CD4-positive, alpha-beta memory T cell (primary cell): ENCODE results near the gene CHST11. TPM values are rescaled to one million over a fixed set of nuclear protein-coding genes. Genes with fewer than 3 reads are reported as not detected.

Experiments used
- CTCF ChIA-PET: fragments of 350-600 bp; sonication (Branson Sonifier 250); formaldehyde crosslinking; loops from one replicate; lab custom pipeline; 2021; ENCODE audit warnings: inconsistent platforms; ENCODE audit not compliant: partially characterized antibody; lab: Charles Lee
- POLR2A ChIA-PET: fragments of 350-600 bp; sonication (Branson Sonifier 250); formaldehyde crosslinking; loops from one replicate; lab custom pipeline; 2021; ENCODE audit not compliant: partially characterized antibody; lab: Charles Lee
- DNase-seq, 5 donors: peaks; one replicate each; pipeline versions ENCODE4 v3.0.0 to v3.0.0-alpha.2; 2020 to 2022; ENCODE audit warnings: mixed read lengths in 1 of 5
- H3K27ac ChIP-seq: one replicate; pipeline ENCODE4 v1.7.0; 2013; ENCODE audit warnings: low read depth, low read length
- H3K27me3 ChIP-seq: 2 replicates; pipeline ENCODE4 v1.7.0; 2013; ENCODE audit warnings: mild to moderate bottlenecking, low read length, moderate library complexity; ENCODE audit not compliant: insufficient read depth
- H3K36me3 ChIP-seq: 2 replicates; pipeline ENCODE4 v1.7.0; 2013; ENCODE audit warnings: mild to moderate bottlenecking, low read length, moderate library complexity; ENCODE audit not compliant: insufficient read depth
- H3K4me1 ChIP-seq: 2 replicates; pipeline ENCODE4 v1.7.0; 2013; ENCODE audit warnings: mild to moderate bottlenecking, low read length, moderate library complexity; ENCODE audit not compliant: insufficient read depth
- H3K4me3 ChIP-seq, 2 donors: one replicate each; pipeline ENCODE4 v1.7.0; 2013; ENCODE audit warnings: low read length in 2 of 2, mild to moderate bottlenecking in 1 of 2
- H3K9me3 ChIP-seq, 2 donors: one replicate each; pipeline ENCODE4 v1.7.0; 2013; ENCODE audit warnings: low read length in 2 of 2, control low read depth in 1 of 2; ENCODE audit not compliant: control insufficient read depth in 1 of 2
- H3K27ac Mint-ChIP-seq, 7 donors: one replicate each; pipeline ENCODE4 v1.8.0; 2020 to 2021; ENCODE audit warnings: mixed read lengths in 7 of 7, mild to moderate bottlenecking in 6 of 7, inconsistent platforms in 3 of 7, moderate library complexity in 3 of 7
- H3K27me3 Mint-ChIP-seq, 2 donors: one replicate each; pipeline ENCODE4 v1.8.0; 2020 to 2021; ENCODE audit warnings: mixed read lengths in 2 of 2
- H3K36me3 Mint-ChIP-seq, 2 donors: one replicate each; pipeline ENCODE4 v1.8.0; 2020 to 2021; ENCODE audit warnings: mixed read lengths in 2 of 2, inconsistent platforms in 1 of 2, mild to moderate bottlenecking in 1 of 2
- H3K4me1 Mint-ChIP-seq, 4 donors: one replicate each; pipeline ENCODE4 v1.8.0; 2020 to 2021; ENCODE audit warnings: mixed read lengths in 4 of 4, mild to moderate bottlenecking in 1 of 4
- H3K4me3 Mint-ChIP-seq, 8 donors: one replicate each; pipeline ENCODE4 v1.8.0; 2020 to 2021; ENCODE audit warnings: mixed read lengths in 8 of 8, mild to moderate bottlenecking in 7 of 8, moderate library complexity in 6 of 8, inconsistent platforms in 3 of 8
- H3K9me3 Mint-ChIP-seq, 8 donors: one replicate each; pipeline ENCODE4 v1.8.0; 2020 to 2021; ENCODE audit warnings: mixed read lengths in 8 of 8, mild to moderate bottlenecking in 5 of 8, inconsistent platforms in 3 of 8, moderate library complexity in 1 of 8
- intact Hi-C: fragments of 100-400 bp; cut with micrococcal nuclease; formaldehyde crosslinking; loops from one replicate; pipeline ENCODE4 v1.15.1; 2023
- polyA plus RNA-seq, 2 donors: library from polyadenylated mRNA; unstranded; fragments of 300-500 nt; fragmentation: Illumina TruSeq; gene quantifications; one replicate each; pipeline ENCODE4 v1.2.3, GENCODE V29; 2021
- total RNA-seq, 2 experiments: library from RNA; stranded (reverse); gene quantifications; one replicate each; pipeline ENCODE4 v1.2.3, GENCODE V29; 2021

The CHST11 gene
- total and polyA plus RNA-seq, 4 experiments from 2014 or later: 55.1 to 64.6 (median 59.8) TPM

DNA sequence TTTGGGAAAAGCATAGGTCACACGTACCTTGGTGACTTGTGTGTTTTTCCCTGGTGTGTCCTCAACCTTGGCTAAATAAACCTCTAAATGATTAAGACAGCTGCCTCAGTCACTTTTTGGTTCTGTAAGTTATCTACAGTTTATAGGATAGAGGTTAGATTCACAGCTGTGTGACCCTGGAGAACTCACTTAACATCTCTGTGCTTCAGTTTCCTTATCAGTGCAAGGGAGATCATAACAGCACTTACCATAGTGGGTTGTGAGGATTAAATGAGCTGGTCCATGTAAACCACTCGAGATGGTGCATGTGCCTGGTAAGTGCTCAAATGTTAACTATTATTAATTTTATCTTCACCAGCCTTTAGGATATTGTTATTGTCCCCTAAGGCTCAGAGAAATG, 35.4 kb upstream of the CHST11 start:
- Mint-ChIP-seq H3K27ac (no peak overlapping the region), H3K27me3 (no peaks in the 10 kb centered on the region), H3K9me3 (no peaks in the 10 kb centered on the region), H3K36me3 (no peaks in the 10 kb centered on the region), H3K4me1 (peaks cover 3 to 7% (median 5%) of the 10 kb centered on the region in 4 donors), H3K4me3 (no peak overlapping the region)
- intact Hi-C loops: no loop called here
- DNase-seq: no peak
- Histone ChIP-seq H3K27ac (no peak overlapping the region), H3K4me3 (no peak overlapping the region), H3K27me3 (no peaks in the 10 kb centered on the region), H3K4me1 (peaks cover 5% of the 10 kb centered on the region), H3K36me3 (no peaks in the 10 kb centered on the region), H3K9me3 (no peaks in the 10 kb centered on the region)
- POLR2A ChIA-PET: no interaction called here
- CTCF ChIA-PET: interaction anchor here (2.0 kb wide), 1 partner anchor 40 kb away, joined by 9 read pairs; no protein-coding TSS in a partner anchor

DNA sequence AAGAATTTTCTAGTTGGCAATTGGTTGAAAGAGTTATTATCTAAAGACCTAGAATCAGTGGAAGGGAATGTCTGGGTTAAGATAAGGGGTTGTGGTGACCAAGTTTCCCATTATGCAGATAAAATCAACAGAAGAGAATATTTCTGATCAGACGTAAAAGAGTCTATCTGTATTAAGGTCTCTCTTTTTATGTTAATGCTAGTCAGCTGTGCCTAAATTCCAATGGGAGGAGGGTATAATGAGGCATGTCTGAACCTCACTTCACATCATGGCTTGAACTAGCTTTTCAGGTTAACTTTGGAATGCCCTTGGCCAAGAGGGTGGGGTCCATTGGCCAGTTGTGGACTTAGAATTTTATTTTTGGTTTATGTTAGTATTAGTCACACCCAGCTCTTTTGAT, 34.3 kb upstream of the CHST11 start:
- no peak for DNase-seq
- Histone ChIP-seq H3K4me3 (no peak overlapping the region), H3K27me3 (no peaks in the 10 kb centered on the region), H3K36me3 (no peaks in the 10 kb centered on the region), H3K27ac (no peak overlapping the region), H3K9me3 (no peaks in the 10 kb centered on the region), H3K4me1 (peaks cover 5% of the 10 kb centered on the region)
- CTCF ChIA-PET: interaction anchor here (1.8 kb wide), 1 partner anchor 41 kb away, joined by 7 read pairs; no protein-coding TSS in a partner anchor
- Mint-ChIP-seq H3K36me3 (no peaks in the 10 kb centered on the region), H3K4me3 (no peak overlapping the region), H3K9me3 (no peaks in the 10 kb centered on the region), H3K4me1 (peaks cover 3 to 7% (median 5%) of the 10 kb centered on the region in 4 donors), H3K27ac (no peak overlapping the region), H3K27me3 (no peaks in the 10 kb centered on the region)
- intact Hi-C loops: no loop called here
- POLR2A ChIA-PET: no interaction called here

DNA sequence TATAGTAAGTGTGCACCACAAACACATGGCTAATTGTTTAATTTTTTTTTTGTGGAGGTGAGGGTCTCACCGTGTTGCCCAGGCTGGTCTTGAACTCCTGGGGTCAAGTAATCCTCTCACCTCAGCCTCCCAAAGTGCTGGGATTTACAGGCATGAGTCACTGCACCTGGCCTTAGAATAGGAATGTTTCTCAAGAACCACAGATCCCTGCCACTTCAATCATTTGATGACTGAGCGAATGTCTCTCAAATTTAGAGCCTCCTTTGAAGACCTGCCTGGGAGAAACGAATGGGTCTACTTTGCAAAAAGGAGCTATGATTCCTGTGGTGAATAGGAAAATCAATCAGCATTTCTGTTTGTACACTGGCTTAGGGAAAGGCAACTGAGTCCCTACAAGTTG, 33.5 kb upstream of the CHST11 start:
- Histone ChIP-seq H3K36me3 (no peaks in the 10 kb centered on the region), H3K4me3 (no peak overlapping the region), H3K27me3 (no peaks in the 10 kb centered on the region), H3K9me3 (no peaks in the 10 kb centered on the region), H3K4me1 (peaks cover 5% of the 10 kb centered on the region), H3K27ac (no peak overlapping the region)
- Mint-ChIP-seq H3K4me1 (peaks cover 3 to 7% (median 5%) of the 10 kb centered on the region in 4 donors), H3K27me3 (no peaks in the 10 kb centered on the region), H3K36me3 (no peaks in the 10 kb centered on the region), H3K4me3 (no peak overlapping the region), H3K27ac (no peak overlapping the region), H3K9me3 (peaks cover 0 to 2% (median 0%) of the 10 kb centered on the region in 8 donors)
- ChIA-PET CTCF (interaction anchor here (1.8 kb wide), 1 partner anchor 41 kb away, joined by 7 read pairs; no protein-coding TSS in a partner anchor), POLR2A (no interaction called here)
- intact Hi-C loops: no loop called here
- DNase-seq: no peak

DNA sequence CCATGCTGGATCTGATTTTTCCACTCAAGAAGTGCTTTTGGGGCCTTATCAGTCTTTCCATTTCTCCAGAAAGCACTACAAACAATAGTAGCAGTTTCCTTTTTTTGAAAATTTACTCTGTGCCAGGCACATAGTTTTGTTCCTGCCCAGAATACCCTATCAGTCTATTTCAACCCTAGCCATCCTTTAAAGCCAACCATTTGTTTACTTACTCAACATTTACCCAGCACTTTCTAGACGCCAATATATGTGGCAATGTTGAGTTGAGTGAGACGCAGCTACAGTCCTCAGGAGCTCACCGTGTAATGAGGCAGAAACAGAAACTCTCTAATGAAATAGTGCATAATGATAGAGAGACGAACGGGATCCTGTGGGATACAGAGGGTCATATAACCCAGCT, 32.9 kb upstream of the CHST11 start:
- H3K27ac ChIP-seq: no peak overlapping the region
- Mint-ChIP-seq H3K9me3 (peaks cover 0 to 5% (median 0%) of the 10 kb centered on the region in 8 donors), H3K27me3 (no peaks in the 10 kb centered on the region), H3K27ac (no peak overlapping the region), H3K4me3 (no peak overlapping the region), H3K4me1 (peaks cover 3 to 7% (median 5%) of the 10 kb centered on the region in 4 donors), H3K36me3 (no peaks in the 10 kb centered on the region)
- ChIA-PET CTCF (interaction anchor here (1.8 kb wide), 1 partner anchor 42 kb away, joined by 7 read pairs; no protein-coding TSS in a partner anchor), POLR2A (no interaction called here)
- intact Hi-C loops: no loop called here
- H3K9me3 ChIP-seq: no peaks in the 10 kb centered on the region
- no peak for DNase-seq
- H3K4me3 ChIP-seq: no peak overlapping the region
- no peaks in the 10 kb centered on the region for H3K27me3 ChIP-seq
- H3K4me1 ChIP-seq: peaks cover 5% of the 10 kb centered on the region
- no peaks in the 10 kb centered on the region for H3K36me3 ChIP-seq

DNA sequence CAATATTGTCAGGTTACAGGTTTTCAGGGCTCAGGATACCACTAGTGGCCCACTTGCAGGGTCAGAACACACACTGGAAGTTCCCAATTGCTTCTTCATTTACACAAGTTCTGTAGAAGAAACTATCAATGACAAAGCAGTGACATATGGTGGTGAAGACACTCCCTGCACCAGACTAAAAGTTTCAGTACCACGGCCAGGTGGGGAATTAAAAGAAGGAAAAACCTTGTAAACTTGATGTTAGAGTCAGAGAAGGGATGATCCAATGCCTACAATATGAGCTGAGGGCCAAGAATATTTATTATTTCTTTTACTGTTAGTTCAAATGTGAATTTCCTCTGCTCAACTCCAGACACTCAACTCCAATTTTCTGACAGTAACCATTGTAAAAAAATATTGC, 31.8 kb upstream of the CHST11 start:
- H3K36me3 Mint-ChIP-seq: no peaks in the 10 kb centered on the region
- Histone ChIP-seq H3K36me3 (no peaks in the 10 kb centered on the region), H3K27ac (no peak overlapping the region), H3K4me3 (no peak overlapping the region), H3K9me3 (no peaks in the 10 kb centered on the region), H3K4me1 (peaks cover 5% of the 10 kb centered on the region), H3K27me3 (no peaks in the 10 kb centered on the region)
- ChIA-PET CTCF (no interaction called here), POLR2A (no interaction called here)
- peaks cover 0 to 5% (median 0%) of the 10 kb centered on the region in 8 donors for H3K9me3 Mint-ChIP-seq
- no peak overlapping the region for H3K4me3 Mint-ChIP-seq
- H3K27me3 Mint-ChIP-seq: no peaks in the 10 kb centered on the region
- intact Hi-C loops: no loop called here
- H3K27ac Mint-ChIP-seq: no peak overlapping the region
- H3K4me1 Mint-ChIP-seq: peaks cover 3 to 7% (median 5%) of the 10 kb centered on the region in 4 donors
- DNase-seq: no peak

DNA sequence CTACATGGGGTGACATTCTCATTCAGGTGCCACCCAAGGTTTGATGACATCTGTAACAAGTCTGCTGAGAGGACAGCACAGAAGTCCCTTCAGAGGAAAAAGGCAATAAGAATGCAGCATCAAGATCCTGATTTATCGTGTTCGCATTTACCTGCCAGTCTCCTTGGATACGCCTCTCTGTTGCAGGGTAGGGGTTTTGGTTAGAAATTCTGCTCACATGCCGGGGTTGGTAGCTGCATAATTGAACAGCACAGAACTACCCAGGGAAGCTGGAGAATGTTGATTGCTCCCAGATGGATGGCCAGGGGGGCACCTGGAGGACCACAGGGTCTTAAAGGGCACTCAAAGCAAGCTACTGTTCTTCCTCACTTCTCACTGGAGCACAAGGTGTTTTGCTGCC, 31.1 kb upstream of the CHST11 start:
- Histone ChIP-seq H3K9me3 (no peaks in the 10 kb centered on the region), H3K27ac (no peak overlapping the region), H3K4me3 (no peak overlapping the region), H3K4me1 (peaks cover 5% of the 10 kb centered on the region), H3K36me3 (no peaks in the 10 kb centered on the region), H3K27me3 (no peaks in the 10 kb centered on the region)
- POLR2A ChIA-PET: interaction anchor here (1.4 kb wide), 1 partner anchor 10 kb away, joined by 5 read pairs; no protein-coding TSS in a partner anchor
- H3K9me3 Mint-ChIP-seq: peaks cover 0 to 5% (median 0%) of the 10 kb centered on the region in 8 donors
- no peak overlapping the region for H3K27ac Mint-ChIP-seq
- H3K4me3 Mint-ChIP-seq: no peak overlapping the region
- peaks cover 3 to 7% (median 5%) of the 10 kb centered on the region in 4 donors for H3K4me1 Mint-ChIP-seq
- no peaks in the 10 kb centered on the region for H3K36me3 Mint-ChIP-seq
- CTCF ChIA-PET: no interaction called here
- intact Hi-C loops: no loop called here
- no peaks in the 10 kb centered on the region for H3K27me3 Mint-ChIP-seq
- no peak for DNase-seq

DNA sequence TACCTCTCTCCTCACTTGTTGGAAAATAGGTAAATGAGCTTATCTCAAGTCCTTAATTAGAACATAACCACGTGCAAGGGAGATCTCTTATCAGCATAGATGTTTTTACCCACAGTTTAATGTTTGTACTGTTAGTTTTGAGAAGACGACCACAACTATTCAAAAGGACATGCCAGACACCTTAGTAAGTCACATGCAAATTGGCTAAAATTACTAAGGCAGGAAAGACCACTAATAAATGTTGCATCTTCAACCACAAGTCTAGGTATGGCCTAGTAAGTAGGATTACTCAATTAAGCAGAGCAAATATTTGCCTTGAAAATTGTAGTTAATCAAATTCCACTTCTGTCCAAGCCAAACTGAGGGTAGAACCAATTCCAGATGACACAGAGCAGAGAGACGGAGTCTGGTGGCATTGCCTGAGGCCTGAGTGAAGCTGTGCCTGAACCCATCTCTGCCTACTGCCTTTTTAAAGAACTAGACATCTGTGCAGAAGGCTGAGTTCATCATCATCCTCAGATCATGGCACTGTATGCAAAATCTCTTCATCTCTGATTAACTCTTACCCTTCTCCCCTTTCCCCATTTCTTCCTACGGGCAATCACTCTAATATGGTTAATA, 29.7 kb upstream of the CHST11 start:
- Mint-ChIP-seq H3K4me3 (no peak overlapping the region), H3K36me3 (no peaks in the 10 kb centered on the region), H3K27ac (no peak overlapping the region), H3K27me3 (no peaks in the 10 kb centered on the region), H3K4me1 (no peaks in the 10 kb centered on the region), H3K9me3 (peaks cover 0 to 5% (median 0%) of the 10 kb centered on the region in 8 donors)
- Histone ChIP-seq H3K4me3 (no peak overlapping the region), H3K27me3 (no peaks in the 10 kb centered on the region), H3K36me3 (no peaks in the 10 kb centered on the region), H3K9me3 (no peaks in the 10 kb centered on the region), H3K4me1 (no peaks in the 10 kb centered on the region), H3K27ac (no peak overlapping the region)
- CTCF ChIA-PET: no interaction called here
- POLR2A ChIA-PET: interaction anchor here (1.4 kb wide), 1 partner anchor 9 kb away, joined by 5 read pairs; no protein-coding TSS in a partner anchor
- intact Hi-C loops: no loop called here
- DNase-seq: no peak
